Peyer's patch (tissue), 4 donors: Measurements from ENCODE around the gene CCN6. TPM values are rescaled to one million over a fixed set of nuclear protein-coding genes. Genes with fewer than 3 reads are reported as not detected.

Experiments
- DNase-seq, 3 donors: peaks; one replicate each; pipeline ENCODE4 v3.0.0-alpha.2; 2017 to 2019
- H3K27ac ChIP-seq, 4 donors: fragments of 200-600 bp; sonication (generic); one replicate each; pipeline ENCODE4 v1.5.1; 2016 to 2019
- H3K27me3 ChIP-seq, 2 donors: fragments of 200-600 bp; sonication (generic); one replicate each; pipeline ENCODE4 v1.5.1; 2019
- H3K36me3 ChIP-seq, 3 donors: fragments of 200-600 bp; sonication (generic); one replicate each; pipeline ENCODE4 v1.5.1; 2016 to 2019
- H3K4me1 ChIP-seq, 4 donors: fragments of 200-600 bp; sonication (generic); one replicate each; pipeline ENCODE4 v1.5.1; 2016 to 2019
- H3K4me3 ChIP-seq, 4 donors: fragments of 200-600 bp; sonication (generic); 1 replicate in 3 of 4; 2 replicates in 1 of 4; pipeline ENCODE4 v1.5.1; 2016 to 2019; ENCODE audit warnings: mild to moderate bottlenecking in 1 of 4
- H3K9me3 ChIP-seq, 4 donors: fragments of 200-600 bp; sonication (generic); one replicate each; pipeline ENCODE4 v1.5.1; 2016 to 2019; ENCODE audit warnings: mild to moderate bottlenecking in 1 of 4
- CTCF ChIP-seq, 6 experiments: fragments of 450-650 bp in 4 of 6; fragments of 200-600 bp in 2 of 6; sonication (generic) in 1 of 6; IDR thresholded peaks; one replicate each; pipeline ENCODE4 v1.5.1; 2017 to 2019; ENCODE audit warnings: antibody characterized with exemption in 6 of 6, mild to moderate bottlenecking in 3 of 6, moderate library complexity in 1 of 6
- POLR2A ChIP-seq, 2 donors: fragments of 450-650 bp; IDR thresholded peaks; one replicate each; pipeline ENCODE4 v1.5.1; 2017; ENCODE audit warnings: antibody characterized with exemption in 2 of 2, mild to moderate bottlenecking in 2 of 2, moderate library complexity in 2 of 2
- total RNA-seq, 4 donors: library from RNA; depleted of rRNA; stranded (reverse); fragments of >200 nt; gene quantifications; one replicate each; pipeline ENCODE4 v1.1.0, GENCODE V29; 2016

CCN6 gene
- total RNA-seq, 4 donors from 2014 or later = not detected

GRCh38 chr6:112022749-112023148 lies 31.2 kb upstream of the CCN6 start:
- Histone ChIP-seq H3K9me3 (no peaks in the 10 kb centered on the region), H3K36me3 (no peaks in the 10 kb centered on the region), H3K27me3 (no peaks in the 10 kb centered on the region), H3K4me1 (no peaks in the 10 kb centered on the region), H3K4me3 (no peak overlapping the region), H3K27ac (no peak overlapping the region)
- no peak for TF ChIP-seq CTCF (IDR thresholded peaks at IDR 0.05)
- no peak for TF ChIP-seq POLR2A (IDR thresholded peaks at IDR 0.05)
- DNase-seq = no peak

- no peaks in the 10 kb centered on the region for H3K36me3 ChIP-seq
- H3K4me1 ChIP-seq = no peaks in the 10 kb centered on the region
- H3K27ac ChIP-seq = no peak overlapping the region
- TF ChIP-seq CTCF (IDR thresholded peaks at IDR 0.05) (no peak), POLR2A (IDR thresholded peaks at IDR 0.05) (no peak)
- no peaks in the 10 kb centered on the region for H3K9me3 ChIP-seq
- no peaks in the 10 kb centered on the region for H3K27me3 ChIP-seq
- no peak overlapping the region for H3K4me3 ChIP-seq
- no peak for DNase-seq
Measured at GRCh38 chr6:112024464-112024863, 29.4 kb upstream of the CCN6 start.

- H3K4me3 ChIP-seq = no peak overlapping the region
- peaks cover 0 to 4% (median 0%) of the 10 kb centered on the region in 4 donors for H3K4me1 ChIP-seq
- no peaks in the 10 kb centered on the region for H3K36me3 ChIP-seq
- no peak for TF ChIP-seq CTCF (IDR thresholded peaks at IDR 0.05)
- no peak for TF ChIP-seq POLR2A (IDR thresholded peaks at IDR 0.05)
- no peaks in the 10 kb centered on the region for H3K27me3 ChIP-seq
- DNase-seq = no peak
- H3K27ac ChIP-seq = peak overlapping the region in 3 of 4 donors; percentile 20 to 66 (median 56)
- H3K9me3 ChIP-seq = no peaks in the 10 kb centered on the region
Measured at GRCh38 chr6:112026933-112027332, 27.0 kb upstream of the CCN6 start.

GRCh38 chr6:112027942-112028674 lies 25.8 kb upstream of the CCN6 start:
- Histone ChIP-seq H3K4me3 (no peak overlapping the region), H3K36me3 (no peaks in the 10 kb centered on the region), H3K4me1 (peaks cover 0 to 4% (median 0%) of the 10 kb centered on the region in 4 donors), H3K27me3 (no peaks in the 10 kb centered on the region), H3K27ac (peak overlapping the region in 3 of 4 donors; percentile 20 to 66 (median 37)), H3K9me3 (no peaks in the 10 kb centered on the region)
- peak in 2 of 3 donors; percentile 26 to 57 for DNase-seq
- no peak for TF ChIP-seq POLR2A (IDR thresholded peaks at IDR 0.05)
- no peak for TF ChIP-seq CTCF (IDR thresholded peaks at IDR 0.05)

- Histone ChIP-seq H3K36me3 (no peaks in the 10 kb centered on the region), H3K4me3 (no peak overlapping the region), H3K27me3 (no peaks in the 10 kb centered on the region), H3K4me1 (peaks cover 0 to 4% (median 0%) of the 10 kb centered on the region in 4 donors), H3K27ac (peak overlapping the region in 2 of 4 donors; percentile 37 to 63), H3K9me3 (no peaks in the 10 kb centered on the region)
- TF ChIP-seq POLR2A (IDR thresholded peaks at IDR 0.05) = no peak
- peak; percentile 44 to 71 (median 60) for TF ChIP-seq CTCF (IDR thresholded peaks at IDR 0.05)
- peak; percentile 64 to 88 (median 77) for DNase-seq
Measured at GRCh38 chr6:112029045-112029822, 24.7 kb upstream of the CCN6 start.
